Activated T-helper 1 cell treated with anti-CD3 and anti-CD28 coated beads, Interleukin-2, amount 50 U/mL, for 16 hours (primary cell): ENCODE results near the gene PDLIM4.

Experiments used
- DNase-seq, 2 donors: peaks; one replicate each; pipeline ENCODE4 v3.0.0-alpha.2; 2020; ENCODE audit warnings: low read depth in 1 of 2, low spot score in 1 of 2

The PDLIM4 gene

DNA sequence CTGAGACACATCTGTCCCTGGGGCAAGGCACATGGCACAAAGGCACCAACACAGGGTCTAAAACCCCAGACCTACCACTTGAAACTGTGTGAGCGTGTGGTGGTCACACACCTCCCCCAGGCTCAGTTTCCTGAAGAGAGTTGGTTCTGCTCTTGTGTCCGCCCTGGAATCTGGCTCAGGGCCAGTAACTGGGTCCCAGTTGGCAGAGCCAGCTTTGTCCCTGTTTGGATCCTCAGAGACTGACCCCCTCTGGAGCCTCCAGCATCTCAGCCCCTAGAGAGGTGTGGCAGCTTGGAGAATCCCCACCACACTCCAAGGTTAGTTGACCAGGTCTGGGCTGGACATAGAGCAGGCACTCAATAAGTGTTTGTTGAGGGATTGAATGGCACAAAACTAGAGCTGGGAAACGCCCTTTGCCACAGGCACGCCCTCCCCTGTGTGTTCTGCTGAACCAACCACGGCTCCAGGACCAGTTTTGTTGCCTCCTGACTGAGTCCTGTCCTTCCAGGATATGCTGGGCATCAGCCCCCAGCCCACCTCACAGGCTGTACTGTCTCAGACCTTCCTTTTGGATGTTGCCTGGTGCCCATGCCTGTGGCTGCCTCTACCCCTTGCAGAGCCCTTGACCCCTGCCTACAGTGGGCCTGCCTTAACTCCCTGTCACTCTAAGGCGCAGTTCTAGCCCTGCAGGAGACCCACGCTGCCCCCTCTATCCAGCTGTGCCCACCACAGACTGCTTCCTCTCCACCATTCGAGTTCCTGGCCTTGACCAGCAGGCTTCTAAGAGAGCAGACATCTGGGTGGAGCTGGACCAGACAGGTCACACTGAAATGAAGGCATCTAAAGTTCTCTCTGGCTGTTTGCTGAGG lies 3.8 kb upstream of the PDLIM4 start:
- no peak for DNase-seq

DNA sequence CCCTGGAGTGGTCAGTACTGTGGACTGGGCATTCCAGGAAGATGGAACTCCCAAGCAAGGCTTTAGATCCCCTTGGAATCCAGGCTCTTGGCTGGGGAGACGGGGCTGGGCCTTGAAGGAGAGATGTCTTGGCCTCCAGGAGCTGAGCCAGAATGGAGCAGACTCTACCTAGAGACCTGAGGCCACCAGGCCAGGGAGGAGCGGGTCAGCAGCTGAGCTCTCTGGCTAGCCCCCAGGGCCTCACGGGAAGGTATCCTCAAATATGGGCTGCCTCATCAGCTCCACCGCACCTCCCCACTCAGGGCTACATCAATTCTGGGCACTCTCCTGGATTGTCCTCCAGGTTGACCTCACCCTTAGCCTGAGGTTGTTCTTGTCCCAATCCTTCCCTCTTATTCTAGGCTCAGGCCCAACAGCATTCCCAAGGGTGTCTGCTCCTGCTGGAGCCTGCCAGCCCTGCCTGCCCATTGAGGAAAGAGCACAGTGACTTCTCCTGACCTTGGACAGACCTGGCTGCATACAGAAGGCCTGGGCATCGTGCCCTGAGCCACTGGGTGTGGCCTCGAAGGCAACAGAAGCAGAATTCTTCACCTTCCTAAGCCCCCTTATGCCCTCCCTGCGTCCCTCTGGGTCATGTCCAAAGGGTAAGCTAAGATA lies 3.0 kb upstream of the PDLIM4 start:
- no peak for DNase-seq

GRCh38 chr5:132256086-132256782 lies 1.3 kb upstream of the PDLIM4 start:
- no peak for DNase-seq

- DNase-seq = no peak
Measured at GRCh38 chr5:132256783-132257130, 739 bp upstream of the PDLIM4 start.

- no peak for DNase-seq
Measured at GRCh38 chr5:132258102-132259068, 889 bp downstream of the PDLIM4 start.

GRCh38 chr5:132259069-132259851 lies 1.8 kb downstream of the PDLIM4 start:
- no peak for DNase-seq

DNA sequence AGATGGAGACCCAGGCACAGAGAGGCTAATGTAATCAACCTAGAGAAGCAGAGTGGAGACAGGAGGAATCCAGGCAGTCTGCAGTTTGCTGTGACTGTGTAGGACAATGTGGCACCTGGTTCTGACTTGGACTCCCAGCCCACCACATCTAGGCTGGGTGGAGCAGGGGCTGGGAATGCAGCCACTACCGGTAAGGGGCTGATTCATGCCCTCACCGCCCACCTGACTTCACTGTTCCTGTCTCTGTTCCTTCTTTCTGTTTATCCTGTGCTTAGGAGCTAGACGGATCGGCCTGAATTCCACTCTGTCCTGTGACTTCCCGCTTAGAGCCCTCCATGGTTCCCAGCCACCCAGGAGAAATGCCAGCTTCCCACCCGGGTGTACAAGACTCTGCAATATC lies 2.6 kb downstream of the PDLIM4 start:
- DNase-seq = no peak

DNA sequence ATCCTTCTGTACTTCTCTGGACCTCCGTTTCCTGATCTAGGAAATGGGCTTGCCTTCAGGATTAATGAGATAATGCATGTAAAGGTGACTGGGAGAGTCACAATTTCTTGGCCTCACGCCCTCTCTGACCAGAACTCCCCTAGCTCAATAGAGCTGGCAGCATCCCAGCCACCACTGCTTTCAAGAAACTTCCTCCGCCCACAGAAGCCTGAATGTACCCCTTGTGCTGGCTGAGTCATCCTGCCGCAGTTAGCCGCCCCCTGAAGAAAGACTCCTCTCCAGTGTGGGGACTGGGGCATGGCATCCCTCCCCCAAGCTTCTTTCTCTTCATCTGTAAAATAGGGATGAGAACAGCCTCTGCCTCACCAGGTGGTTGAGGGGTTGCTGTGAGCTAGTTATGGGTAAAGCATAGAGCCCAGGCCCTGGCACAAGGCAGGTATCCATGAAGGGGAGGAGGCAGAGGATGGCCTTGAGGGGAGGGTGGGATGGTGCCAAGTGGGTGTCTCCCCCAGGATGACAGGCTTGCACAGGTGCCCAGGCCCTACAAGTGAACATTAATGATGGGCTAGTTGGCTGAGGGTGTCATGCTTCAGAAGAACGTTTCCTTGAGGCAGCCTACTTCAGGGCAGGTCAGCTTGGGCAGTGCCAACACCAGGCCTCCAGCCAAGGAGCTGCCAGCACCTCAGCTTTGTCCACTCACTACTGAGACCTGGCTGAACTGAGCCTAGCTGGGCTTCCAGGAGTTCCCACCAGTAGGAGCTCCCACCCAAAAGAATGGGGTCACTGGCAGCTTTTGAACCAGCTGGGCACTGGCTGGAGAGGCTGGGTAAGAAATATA lies 3.4 kb downstream of the PDLIM4 start:
- no peak for DNase-seq

DNA sequence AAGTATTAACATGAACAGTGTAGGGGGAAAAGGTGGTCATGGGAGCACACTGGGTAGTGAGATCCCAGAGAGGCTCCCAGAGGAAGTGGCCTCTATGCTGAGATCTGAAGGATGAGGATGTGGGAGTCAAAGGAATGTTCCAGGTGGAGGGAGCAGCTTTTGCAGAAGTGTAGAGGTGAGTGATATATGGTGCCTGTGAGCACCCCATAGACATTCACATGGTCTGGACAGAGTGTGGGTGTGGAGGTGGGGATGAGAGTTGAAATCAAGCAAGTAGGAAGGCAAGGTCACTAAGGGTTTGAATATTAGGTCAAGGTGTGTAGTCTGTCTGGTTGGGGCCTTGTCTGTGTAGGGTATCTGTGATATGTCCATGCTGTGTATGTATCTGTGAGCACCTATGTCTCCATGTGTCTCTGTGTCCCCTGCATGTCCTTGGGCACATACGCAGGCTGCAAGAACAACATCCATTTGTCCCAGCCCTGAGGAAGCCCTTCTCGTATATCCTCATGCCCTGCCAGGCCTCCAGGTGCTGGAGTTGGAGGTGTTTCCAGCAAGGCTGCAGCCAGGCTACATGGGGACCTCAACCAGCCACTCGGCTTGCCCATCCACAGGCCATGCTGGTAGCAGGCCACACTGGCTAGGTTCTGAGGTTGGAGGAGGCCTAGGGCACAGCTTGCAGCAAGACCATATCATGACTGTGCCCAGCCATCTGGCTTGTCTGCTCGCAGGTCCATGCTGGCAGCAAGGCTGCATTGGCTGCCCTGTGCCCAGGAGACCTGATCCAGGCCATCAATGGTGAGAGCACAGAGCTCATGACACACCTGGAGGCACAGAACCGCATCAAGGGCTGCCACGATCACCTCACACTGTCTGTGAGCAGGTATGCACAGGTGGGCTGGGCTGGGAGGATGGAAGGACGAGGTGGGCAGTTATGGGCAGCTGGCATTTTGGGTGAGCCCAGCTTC lies 4.7 kb downstream of the PDLIM4 start:
- DNase-seq = no peak

DNA sequence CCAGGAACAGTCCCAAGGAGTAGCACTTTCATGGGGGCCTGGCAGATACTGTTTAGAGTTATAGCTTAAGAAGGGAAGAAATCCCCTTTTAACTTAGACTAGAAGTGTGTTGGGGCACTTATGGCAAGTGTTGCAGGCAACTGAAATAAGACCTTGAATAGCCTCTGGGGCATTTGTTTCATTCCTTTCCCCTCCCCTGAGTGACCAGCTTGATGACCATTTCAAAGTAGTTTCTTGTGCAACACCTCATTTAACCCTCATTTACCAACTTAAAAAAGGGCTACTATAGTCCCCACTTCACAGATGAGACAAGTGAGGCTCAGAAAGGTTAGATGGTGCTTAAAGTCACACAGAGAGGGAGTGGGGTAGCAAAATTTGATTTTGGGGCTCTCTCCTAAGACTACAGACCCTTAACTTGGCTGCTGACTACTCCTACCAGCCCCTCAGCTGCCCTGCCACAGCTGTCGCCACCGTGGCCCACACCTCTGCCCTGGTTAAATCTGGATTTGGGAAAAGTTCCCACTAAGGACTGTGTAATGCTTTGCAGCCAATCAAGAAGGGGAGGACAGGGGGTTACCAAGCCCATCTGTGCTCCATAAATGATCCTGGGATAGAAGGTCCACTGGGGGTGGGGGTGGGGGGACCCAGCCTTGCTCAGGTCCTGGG lies 5.5 kb downstream of the PDLIM4 start:
- no peak for DNase-seq

- no peak for DNase-seq
Measured at GRCh38 chr5:132263548-132264261, 6.2 kb downstream of the PDLIM4 start.

- DNase-seq = no peak
Measured at GRCh38 chr5:132264546-132265335, 7.2 kb downstream of the PDLIM4 start.

GRCh38 chr5:132265336-132266030 lies 8.0 kb downstream of the PDLIM4 start:
- DNase-seq = no peak

DNA sequence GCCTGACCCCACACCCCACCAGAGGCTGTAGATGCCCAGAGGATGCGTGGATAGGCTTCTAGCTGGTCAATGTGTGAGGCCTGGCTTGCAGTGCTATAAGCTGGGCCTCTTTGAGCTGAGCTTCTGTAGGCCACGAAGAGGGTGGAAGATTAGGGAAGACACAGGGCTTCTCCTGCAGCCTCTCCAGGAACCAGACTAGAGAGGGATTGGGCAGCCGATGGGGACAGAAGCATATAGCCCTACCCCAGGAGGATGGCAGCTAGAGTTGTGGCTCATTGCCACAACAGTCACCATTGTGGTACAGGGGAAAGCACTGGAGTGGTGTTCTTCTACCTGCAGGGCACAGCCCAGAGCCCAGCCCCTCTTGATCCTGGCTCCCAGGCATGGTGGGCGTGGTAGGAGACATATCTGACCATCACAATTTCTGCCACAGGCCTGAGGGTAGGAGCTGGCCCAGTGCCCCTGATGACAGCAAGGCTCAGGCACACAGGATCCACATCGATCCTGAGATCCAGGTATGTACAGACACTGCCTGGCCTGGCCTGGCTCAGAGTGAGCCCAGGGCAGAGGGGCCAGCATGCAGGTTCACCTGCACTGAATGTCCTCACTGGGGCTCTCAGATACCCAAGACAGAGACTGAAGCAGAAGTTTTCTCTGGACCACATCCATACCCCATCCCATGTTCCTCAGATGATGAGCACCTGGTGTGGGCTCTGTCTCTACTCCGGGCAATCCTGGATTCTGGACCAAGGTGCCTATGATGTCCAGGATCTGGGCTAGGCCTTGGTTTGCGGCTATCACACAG lies 8.7 kb downstream of the PDLIM4 start:
- DNase-seq = no peak

DNA sequence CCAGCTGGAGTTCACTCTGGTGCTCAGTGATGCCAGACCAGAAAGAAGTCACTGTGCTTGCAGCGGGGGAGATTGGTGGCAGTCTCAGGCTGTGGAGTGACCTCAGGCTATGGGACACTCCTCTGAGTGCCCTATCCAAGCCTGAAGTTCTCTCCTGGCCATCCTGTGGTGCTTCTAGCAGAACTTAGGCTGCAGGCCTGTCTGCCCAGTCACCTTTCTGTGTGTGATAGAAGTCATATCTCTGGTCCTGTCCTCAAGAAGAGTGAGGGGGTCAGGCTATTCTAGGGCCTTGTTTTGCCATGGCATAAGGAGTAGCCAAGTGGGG lies 9.3 kb downstream of the PDLIM4 start:
- DNase-seq = no peak
